AG09319 (cell line): ENCODE measurements around the gene KCNK4.

Experiments used
- DNase-seq: peaks from one replicate; pipeline ENCODE4 v3.0.0-alpha.2; 2010; ENCODE audit warnings: low read depth; ENCODE audit errors: extremely low read depth
- CTCF ChIP-seq: IDR thresholded peaks from 2 replicates; pipeline ENCODE4 v1.5.1; 2011; ENCODE audit warnings: low read depth, mild to moderate bottlenecking, inconsistent platforms, low read length, moderate library complexity

The KCNK4 gene

GRCh38 chr11:64246871-64247728 is 44.0 kb upstream of the KCNK4 start, which contains the start of gene PPP1R14B:
TSS of gene PPP1R14B (minus strand) at chr11:64246943. CDS start at chr11:64246673, 270 bp downstream.
- TF ChIP-seq CTCF = no peak; the same call in 1 of the 2 replicates
- peak; percentile 44 for DNase-seq

- DNase-seq = no peak
- no peak for TF ChIP-seq CTCF
Measured at GRCh38 chr11:64247729-64248531, 43.2 kb upstream of the KCNK4 start.

GRCh38 chr11:64248578-64248977 is 42.5 kb upstream of the KCNK4 start:
- no peak for DNase-seq
- TF ChIP-seq CTCF = no peak

GRCh38 chr11:64249038-64249437 is 42.1 kb upstream of the KCNK4 start:
- no peak for DNase-seq
- no peak for TF ChIP-seq CTCF

- no peak for TF ChIP-seq CTCF
- DNase-seq = no peak
Measured at GRCh38 chr11:64249563-64250414, 41.3 kb upstream of the KCNK4 start.

- DNase-seq = no peak
Measured at GRCh38 chr11:64250415-64251015, 40.6 kb upstream of the KCNK4 start.

More at GRCh38 chr11:64250415-64251015, 40.6 kb upstream of the KCNK4 start:
- TF ChIP-seq CTCF = no peak
